ENCODE measurements around the gene NPHS2. TPM values are rescaled to one million over a fixed set of nuclear protein-coding genes. Genes with fewer than 3 reads are reported as not detected.

NPHS2 gene
- total and polyA plus RNA-seq, 2 of the 4 experiments (the other 2 are of a cell fraction): not detected

GRCh38 chr1:179516976-179517705 is 58.6 kb downstream of the NPHS2 start:
- Histone ChIP-seq H3K18ac (ENCODE audit: low read depth, low read length) (no peak overlapping the region), H3K27me3 (ENCODE audit: control insufficient read depth, insufficient read depth, low read length) (no peaks in the 10 kb centered on the region), H3K4me2 (ENCODE audit: low read depth, low read length) (no peak overlapping the region), H3K14ac (replicated peaks; ENCODE audit: low read depth, low read length) (no peak overlapping the region), H3K36me3 (ENCODE audit: control insufficient read depth, insufficient read depth, low read length) (no peaks in the 10 kb centered on the region), H3K4ac (ENCODE audit: low read depth, low read length) (no peak overlapping the region), H2AK5ac (ENCODE audit: low read depth, low read length) (no peak overlapping the region), H3K56ac (ENCODE audit: extremely low read depth, insufficient read depth, low read length) (no peak overlapping the region), H2AK9ac (replicated peaks; ENCODE audit: low read depth, low read length, poor library complexity) (no peak overlapping the region), H3K23ac (ENCODE audit: low read depth, low read length) (no peak overlapping the region), H4K5ac (ENCODE audit: low read depth, low read length) (no peak overlapping the region), H3K9ac (ENCODE audit: low read depth, low read length) (no peak overlapping the region), H2BK120ac (ENCODE audit: low read depth, low read length) (no peak overlapping the region), H3K4me3 (ENCODE audit: insufficient read depth, low read depth, low read length) (no peak overlapping the region), H4K8ac (ENCODE audit: low read depth in 2 of 2, low read length in 2 of 2) (no peak overlapping the region), H2AFZ (replicated peaks; ENCODE audit: low read length, poor library complexity) (no peak overlapping the region), H3K27ac (ENCODE audit: insufficient read depth, low read length) (no peak overlapping the region), H3K79me1 (ENCODE audit: low read depth in 1 of 2, low read length in 2 of 2) (no peaks in the 10 kb centered on the region), H3K9me3 (ENCODE audit: control insufficient read depth, insufficient read depth, low read length) (no peaks in the 10 kb centered on the region), H3K4me1 (ENCODE audit: control insufficient read depth, insufficient read depth, low read length) (no peaks in the 10 kb centered on the region), H3K9me1 (ENCODE audit: insufficient read depth, low read length) (no peaks in the 10 kb centered on the region), H4K91ac (ENCODE audit: insufficient read depth, low read depth, low read length) (no peak overlapping the region), H2BK5ac (ENCODE audit: low read depth, low read length, poor library complexity, severe bottlenecking) (no peak overlapping the region), H4K20me1 (ENCODE audit: insufficient read depth, low read length) (no peaks in the 10 kb centered on the region), H2BK15ac (ENCODE audit: low read depth, low read length) (no peak overlapping the region), H2BK20ac (ENCODE audit: low read depth, low read length) (no peak overlapping the region)
- POLR2A ChIA-PET (ENCODE audit: unreplicated experiment): no interaction called here
- DNase-seq (no peak), ATAC-seq (ENCODE audit: low read depth) (no peak)
- dilution Hi-C loops (cut with HindIII; ENCODE audit: low sequenced_read_pairs, unreplicated experiment) (no loop called here), in situ Hi-C loops (cut with MboI; ENCODE audit: low sequenced_read_pairs) (no loop called here), intact Hi-C loops (cut with micrococcal nuclease) (no loop called here)
- no CpG with 5 or more reads among the region's 11 CpGs for WGBS, 2 experiments (ENCODE audit: extremely low coverage in 2 of 2, insufficient read length in 1 of 2)
- no TSS peak for BruUV-seq (replicated peaks)
- TF ChIP-seq BHLHE40 (IDR thresholded peaks at IDR 0.05; ENCODE audit: low read depth, low read length) (no peak), ELK1 (IDR thresholded peaks at IDR 0.05; ENCODE audit: borderline replicate concordance, low read depth, low read length) (no peak), MXI1 (IDR thresholded peaks at IDR 0.05; ENCODE audit: borderline replicate concordance, low read depth, low read length) (no peak), NFE2L2 (IDR thresholded peaks at IDR 0.05; ENCODE audit: low read depth, low read length) (no peak), MAFK (IDR thresholded peaks at IDR 0.05; ENCODE audit: low read depth, low read length) (no peak), SMC3 (IDR thresholded peaks at IDR 0.05; ENCODE audit: low read depth, low read length) (no peak), RAD21 (IDR thresholded peaks at IDR 0.05; ENCODE audit: low read length) (no peak)
- CTCF ChIA-PET: no interaction called here

All from IMR-90 (cell line).